ENCODE data around the gene RBM17. TPM values are rescaled to one million over a fixed set of nuclear protein-coding genes. Genes with fewer than 3 reads are reported as not detected.

Gene RBM17
- total RNA-seq, 1 experiment from 2014 or later: 124 TPM

GRCh38 chr10:6120691-6121090, 31.9 kb downstream of the RBM17 start:
- Histone ChIP-seq H4K20me1 (ENCODE audit: control insufficient read depth, insufficient read depth, insufficient read length) (no peaks in the 10 kb centered on the region), H2BK120ac (ENCODE audit: low read depth, low read length, poor library complexity, severe bottlenecking) (no peak overlapping the region), H3K79me1 (ENCODE audit: insufficient read depth, low read depth, low read length, poor library complexity, severe bottlenecking) (no peaks in the 10 kb centered on the region), H3K27me3 (ENCODE audit: insufficient read depth, low read length) (no peaks in the 10 kb centered on the region), H2AK5ac (ENCODE audit: insufficient read length, low read length) (no peak overlapping the region), H4K8ac (replicated peaks; ENCODE audit: insufficient read length, low read depth, low read length) (no peak overlapping the region), H3K4me1 (ENCODE audit: insufficient read depth, low read length) (no peaks in the 10 kb centered on the region), H3K4me2 (ENCODE audit: insufficient read depth, insufficient read length, low read length) (no peak overlapping the region), H3T11ph (ENCODE audit: low read length) (no peak overlapping the region), H3K56ac (ENCODE audit: insufficient read length, low read depth, low read length) (no peak overlapping the region), H3K23ac (ENCODE audit: insufficient read length, low read depth, low read length) (no peak overlapping the region), H2BK5ac (ENCODE audit: insufficient read length, low read length) (no peak overlapping the region), H2BK12ac (ENCODE audit: insufficient read length, low read depth, low read length) (no peak overlapping the region), H3K9ac (ENCODE audit: extremely low read depth, insufficient read length, low read length) (no peak overlapping the region), H3K4ac (ENCODE audit: low read depth, low read length) (no peak overlapping the region), H3K9me3 (ENCODE audit: control insufficient read depth, low read depth, low read length) (no peaks in the 10 kb centered on the region), H4K91ac (ENCODE audit: insufficient read length, low read depth, low read length) (no peak overlapping the region), H2AFZ (ENCODE audit: low read length) (no peak overlapping the region), H3K27ac (ENCODE audit: insufficient read length, low read depth, low read length) (no peak overlapping the region), H3K18ac (ENCODE audit: insufficient read length, low read depth, low read length) (no peak overlapping the region), H3K23me2 (ENCODE audit: insufficient read length, low read depth, low read length, poor library complexity, severe bottlenecking) (no peaks in the 10 kb centered on the region), H3K14ac (ENCODE audit: insufficient read depth, low read length) (no peak overlapping the region), H3K79me2 (ENCODE audit: insufficient read depth, low read length) (no peaks in the 10 kb centered on the region), H4K5ac (ENCODE audit: insufficient read length, low read depth, low read length) (no peak overlapping the region), H2BK20ac (ENCODE audit: low read depth, low read length, poor library complexity, severe bottlenecking) (no peak overlapping the region), H2BK15ac (ENCODE audit: low read depth, low read length) (no peak overlapping the region)
- H3K36me3 Mint-ChIP-seq (ENCODE audit: insufficient read depth in 1 of 3, low read depth in 3 of 3): peaks cover 3 to 11% (median 5%) of the 10 kb centered on the region in 3 experiments; a peak in 5 of 7 replicates
- H3K4me1 Mint-ChIP-seq: peaks cover 4 to 7% of the 10 kb centered on the region in 2 experiments; a peak in 3 of 4 replicates
- no peak overlapping the region for H3K4me3 Mint-ChIP-seq
- no peak for DNase-seq
- H3K27me3 Mint-ChIP-seq (ENCODE audit: low read depth): no peaks in the 10 kb centered on the region
- H3K27ac Mint-ChIP-seq: no peak overlapping the region; a peak in 1 of 7 replicates
- H3K9me3 Mint-ChIP-seq: no peaks in the 10 kb centered on the region
- TF ChIP-seq CTCF (conservative IDR thresholded peaks at IDR 0.05): no peak
- no CpG with 5 or more reads among the region's 15 CpGs for WGBS (ENCODE audit: extremely low coverage, insufficient read length, low lambda C conversion rate)
